H1 (cell line): ENCODE measurements around the gene PHOSPHO1. TPM values are rescaled to one million over a fixed set of nuclear protein-coding genes. Genes with fewer than 3 reads are reported as not detected.

Experiments
- CTCF ChIA-PET: fragments of 300-600 bp; sonication (Branson Sonifier 250); formaldehyde crosslinking; loops from one replicate; lab custom pipeline; 2021; ENCODE audit not compliant: partially characterized antibody; lab: Charles Lee
- POLR2A ChIA-PET: fragments of 300-600 bp; sonication (Branson Sonifier 250); formaldehyde crosslinking; loops from one replicate; lab custom pipeline; 2021; ENCODE audit warnings: inconsistent platforms; ENCODE audit not compliant: partially characterized antibody; lab: Charles Lee
- DNase-seq, 2 experiments: peaks; one replicate each; pipeline versions ENCODE4 v3.0.0 to v3.0.0-alpha.2; 2010 to 2022; ENCODE audit warnings: low spot score in 2 of 2, low read depth in 1 of 2, mixed read lengths in 1 of 2
- FAIRE-seq: peaks from 2 replicates; lab custom pipeline; 2011; peaks lifted over from hg19 to GRCh38; lab: Jason Lieb, UNC
- H2AFZ ChIP-seq: 2 replicates; pipeline ENCODE4 v1.8.1; 2012; ENCODE audit warnings: low read length, inconsistent platforms
- H2AK5ac ChIP-seq: 2 replicates; pipeline ENCODE4 v1.6.1; 2013; ENCODE audit warnings: low read depth, low read length
- H2BK120ac ChIP-seq: replicated peaks from 2 replicates; pipeline ENCODE3; 2013; ENCODE audit warnings: low read depth, low read length, inconsistent platforms
- H2BK12ac ChIP-seq: 2 replicates; pipeline ENCODE4 v1.6.1; 2013; ENCODE audit warnings: low read depth, low read length
- H2BK15ac ChIP-seq: 2 replicates; pipeline ENCODE4 v1.6.1; 2013; ENCODE audit warnings: low read length
- H2BK20ac ChIP-seq: 2 replicates; pipeline ENCODE4 v1.6.1; 2013; ENCODE audit warnings: low read length
- H2BK5ac ChIP-seq: 2 replicates; pipeline ENCODE4 v1.6.1; 2013; ENCODE audit warnings: low read depth, low read length
- H3K14ac ChIP-seq: 2 replicates; pipeline ENCODE4 v1.6.1; 2013; ENCODE audit warnings: inconsistent platforms; ENCODE audit not compliant: insufficient read length
- H3K18ac ChIP-seq: 2 replicates; pipeline ENCODE4 v1.6.1; 2013; ENCODE audit warnings: low read length; ENCODE audit errors: extremely low read depth
- H3K23ac ChIP-seq: 2 replicates; pipeline ENCODE4 v1.6.1; 2013; ENCODE audit warnings: inconsistent platforms; ENCODE audit not compliant: insufficient read length
- H3K23me2 ChIP-seq: 2 replicates; pipeline ENCODE4 v1.6.1; 2013; ENCODE audit warnings: low read depth, low read length
- H3K27ac ChIP-seq: 2 replicates; pipeline ENCODE4 v1.6.1; 2011; ENCODE audit warnings: low read depth, low read length, inconsistent platforms
- H3K27me3 ChIP-seq, 4 experiments: replicated peaks in 1 of 4; 1 replicate in 1 of 4; 2 replicates in 3 of 4; pipeline versions ENCODE4 v1.6.1 to v1.8.1; 2011 to 2013; ENCODE audit warnings: low read length in 3 of 4, mild to moderate bottlenecking in 3 of 4, inconsistent platforms in 2 of 4, mixed read lengths in 2 of 4, moderate library complexity in 1 of 4; ENCODE audit not compliant: control insufficient read depth in 3 of 4, insufficient read depth in 3 of 4; ENCODE audit errors: extremely low read depth in 1 of 4
- H3K36me3 ChIP-seq, 4 experiments: 2 replicates each; pipeline versions ENCODE4 v1.6.1 to v1.8.1; 2011 to 2013; ENCODE audit warnings: mild to moderate bottlenecking in 4 of 4, low read length in 3 of 4, moderate library complexity in 2 of 4, control low read depth in 1 of 4, inconsistent platforms in 1 of 4; ENCODE audit not compliant: insufficient read depth in 4 of 4, control insufficient read depth in 2 of 4
- H3K4ac ChIP-seq: replicated peaks from 2 replicates; pipeline ENCODE3; 2013; ENCODE audit warnings: low read length, low read depth, mixed read lengths, inconsistent platforms; ENCODE audit not compliant: insufficient read length
- H3K4me1 ChIP-seq, 4 experiments: replicated peaks in 1 of 4; 1 replicate in 1 of 4; 2 replicates in 3 of 4; pipeline versions ENCODE4 v1.6.1 to v1.8.1; 2011 to 2013; ENCODE audit warnings: low read length in 3 of 4, inconsistent platforms in 2 of 4, mixed read lengths in 1 of 4; ENCODE audit not compliant: insufficient read depth in 4 of 4, control insufficient read depth in 3 of 4
- H3K4me2 ChIP-seq, 2 experiments: 2 replicates each; pipeline versions ENCODE4 v1.6.1 to v1.8.1; 2011 to 2013; ENCODE audit warnings: low read depth in 2 of 2, low read length in 2 of 2, control low read depth in 1 of 2, inconsistent platforms in 1 of 2, mild to moderate bottlenecking in 1 of 2; ENCODE audit not compliant: insufficient read depth in 1 of 2
- H3K4me3 ChIP-seq, 4 experiments: fragments of 200-600, 300-600 bp in 1 of 4; sonication (generic), shearing (Covaris generic), sonication (Bioruptor Twin) in 1 of 4; 2 replicates each; pipeline versions ENCODE4 v1.5.1 to v1.8.1; 2011 to 2016; ENCODE audit warnings: low read length in 4 of 4, low read depth in 3 of 4, control low read depth in 2 of 4, inconsistent platforms in 2 of 4, mild to moderate bottlenecking in 2 of 4, mixed read lengths in 1 of 4, moderate library complexity in 1 of 4; ENCODE audit not compliant: insufficient read depth in 2 of 4; ENCODE audit errors: extremely low read depth in 1 of 4
- H3K56ac ChIP-seq: replicated peaks from 2 replicates; pipeline ENCODE3; 2013; ENCODE audit warnings: low read depth, mild to moderate bottlenecking, mixed read lengths, low read length, inconsistent platforms; ENCODE audit not compliant: insufficient read length
- H3K79me1 ChIP-seq: 2 replicates; pipeline ENCODE4 v1.6.1; 2013; ENCODE audit warnings: low read depth, low read length, control low read depth
- H3K79me2 ChIP-seq, 2 experiments: 2 replicates each; pipeline versions ENCODE4 v1.6.1 to v1.8.1; 2012 to 2013; ENCODE audit warnings: low read length in 2 of 2, mild to moderate bottlenecking in 2 of 2, inconsistent platforms in 1 of 2; ENCODE audit not compliant: insufficient read depth in 2 of 2, control insufficient read depth in 1 of 2
- H3K9ac ChIP-seq, 4 experiments: replicated peaks in 1 of 4; 1 replicate in 1 of 4; 2 replicates in 3 of 4; pipeline versions ENCODE4 v1.6.1 to v1.8.1; 2011 to 2013; ENCODE audit warnings: low read depth in 3 of 4, low read length in 3 of 4, control low read depth in 2 of 4, mild to moderate bottlenecking in 2 of 4, moderate library complexity in 2 of 4, inconsistent platforms in 1 of 4; ENCODE audit errors: extremely low read depth in 1 of 4
- H3K9me3 ChIP-seq, 2 experiments: 2 replicates each; pipeline versions ENCODE4 v1.6.1 to v1.8.1; 2012 to 2013; ENCODE audit warnings: mild to moderate bottlenecking in 2 of 2, moderate library complexity in 2 of 2, control low read depth in 1 of 2, inconsistent platforms in 1 of 2, low read depth in 1 of 2, low read length in 1 of 2, mixed read lengths in 1 of 2; ENCODE audit not compliant: insufficient read depth in 2 of 2
- H4K20me1 ChIP-seq, 2 experiments: replicated peaks in 1 of 2; 2 replicates each; pipeline versions ENCODE3 to v1.8.1; 2011 to 2013; ENCODE audit warnings: inconsistent platforms in 2 of 2, low read length in 2 of 2, mild to moderate bottlenecking in 1 of 2; ENCODE audit not compliant: insufficient read depth in 2 of 2, control insufficient read depth in 1 of 2
- H4K5ac ChIP-seq: 2 replicates; pipeline ENCODE4 v1.6.1; 2013; ENCODE audit warnings: low read length, low read depth, mixed read lengths, inconsistent platforms; ENCODE audit not compliant: insufficient read length
- H4K8ac ChIP-seq: 2 replicates; pipeline ENCODE4 v1.8.0; 2013; ENCODE audit warnings: mild to moderate bottlenecking, moderate library complexity, low read length, inconsistent platforms; ENCODE audit not compliant: insufficient read depth; ENCODE audit errors: extremely low read depth
- H4K91ac ChIP-seq: replicated peaks from 2 replicates; pipeline ENCODE3; 2013; ENCODE audit warnings: low read length, mixed read lengths, inconsistent platforms; ENCODE audit not compliant: insufficient read length
- CHD1 ChIP-seq: IDR thresholded peaks from 2 replicates; pipeline ENCODE4 v1.6.1; 2012; ENCODE audit warnings: low read depth, low read length, improper control_type of control experiment
- EP300 ChIP-seq, 2 experiments: IDR thresholded peaks; 1 replicate in 1 of 2; 2 replicates in 1 of 2; pipeline ENCODE4 v1.6.1; 2011 to 2012; ENCODE audit warnings: low read depth in 2 of 2, low read length in 2 of 2, mild to moderate bottlenecking in 2 of 2, borderline replicate concordance in 1 of 2, inconsistent platforms in 1 of 2, moderate library complexity in 1 of 2
- KDM4A ChIP-seq: IDR thresholded peaks from one replicate; pipeline ENCODE4 v1.7.1; 2012; ENCODE audit warnings: low read depth, mild to moderate bottlenecking, moderate library complexity, low read length, inconsistent platforms; ENCODE audit not compliant: severe bottlenecking
- MAFK ChIP-seq: IDR thresholded peaks from 2 replicates; pipeline ENCODE4 v1.6.1; 2012; ENCODE audit warnings: low read depth, mild to moderate bottlenecking, improper control_type of control experiment, low read length
- NRF1 ChIP-seq: IDR thresholded peaks from 2 replicates; pipeline ENCODE4 v1.6.1; 2011; ENCODE audit warnings: mild to moderate bottlenecking, low read depth, low read length, improper control_type of control experiment
- RFX5 ChIP-seq: IDR thresholded peaks from 2 replicates; pipeline ENCODE4 v1.6.1; 2011; ENCODE audit warnings: low read depth, low read length, improper control_type of control experiment, borderline replicate concordance
- SAP30 ChIP-seq: fragments of 300-600 bp; sonication (generic); IDR thresholded peaks from 2 replicates; pipeline ENCODE4 v1.7.1; 2012; ENCODE audit warnings: low read length, moderate library complexity, mild to moderate bottlenecking, inconsistent platforms; ENCODE audit not compliant: insufficient read depth, insufficient replicate concordance
- SP4 ChIP-seq: IDR thresholded peaks from 2 replicates; pipeline ENCODE4 v1.6.1; 2012; ENCODE audit warnings: low read length, inconsistent platforms
- ZNF274 ChIP-seq: IDR thresholded peaks from 2 replicates; pipeline ENCODE4 v1.7.0; 2012; ENCODE audit warnings: low read length, borderline replicate concordance; ENCODE audit errors: extremely low read depth
- WGBS, 2 experiments: shearing (Covaris generic) in 1 of 2; methylation state at CpG; one replicate each; pipeline versions ENCODE4 v1.1.6 to v1.1.7; 2013 to 2015; ENCODE audit warnings: low lambda C conversion rate in 2 of 2, mixed read lengths in 2 of 2, inconsistent platforms in 1 of 2, low coverage in 1 of 2, missing lambda C conversion rate in 1 of 2; ENCODE audit not compliant: insufficient replicate concordance in 2 of 2, insufficient coverage in 1 of 2, insufficient read length in 1 of 2; ENCODE audit errors: extremely low coverage in 1 of 2, missing lambda C conversion rate in 1 of 2; 5-methylcytosine and 5-hydroxymethylcytosine counted together
- polyA plus RNA-seq, 7 experiments: library from polyadenylated mRNA; depleted of rRNA in 3 of 7; stranded (reverse) in 5 of 7; unstranded in 2 of 7; fragments of >200 nt in 5 of 7; fragments of 200-250 nt in 2 of 7; gene quantifications; 1 replicate in 5 of 7; 2 replicates in 1 of 7; 4 replicates in 1 of 7; pipeline versions ENCODE4 v1.2.1 to v1.2.3, GENCODE V29; 2011 to 2013; ENCODE audit warnings: missing spikeins in 2 of 7, mixed read lengths in 2 of 7
- total RNA-seq: library from RNA; stranded (reverse); fragmentation: NEBNext Ultra II Directional; extraction: Animal tissue kit (Norgen Biotek cat#: 25700); gene quantifications from 2 replicates; pipeline ENCODE4 v1.2.1, GENCODE V29; 2021
- TF ChIP-seq, protein P1 (sequence below), 3 experiments: IDR thresholded peaks; 1 replicate in 2 of 3; 2 replicates in 1 of 3; pipeline versions ENCODE4 v1.5.1 to v1.6.1; 2011; ENCODE audit warnings: low read length in 3 of 3, mild to moderate bottlenecking in 3 of 3, inconsistent platforms in 2 of 3, low read depth in 1 of 3, moderate library complexity in 1 of 3; ENCODE audit not compliant: insufficient read depth in 1 of 3; ENCODE audit errors: control extremely low read depth in 1 of 3
- TF ChIP-seq, protein P2 (sequence below): IDR thresholded peaks from 2 replicates; pipeline ENCODE4 v1.6.1; 2011; ENCODE audit warnings: low read depth, mild to moderate bottlenecking, low read length; ENCODE audit not compliant: insufficient read depth

Gene PHOSPHO1
- total and polyA plus RNA-seq, 2 of the 8 experiments (the other 6 are each of a cell fraction or from before 2014, with no cell fraction given), result 0.34 to 0.45 TPM

DNA sequence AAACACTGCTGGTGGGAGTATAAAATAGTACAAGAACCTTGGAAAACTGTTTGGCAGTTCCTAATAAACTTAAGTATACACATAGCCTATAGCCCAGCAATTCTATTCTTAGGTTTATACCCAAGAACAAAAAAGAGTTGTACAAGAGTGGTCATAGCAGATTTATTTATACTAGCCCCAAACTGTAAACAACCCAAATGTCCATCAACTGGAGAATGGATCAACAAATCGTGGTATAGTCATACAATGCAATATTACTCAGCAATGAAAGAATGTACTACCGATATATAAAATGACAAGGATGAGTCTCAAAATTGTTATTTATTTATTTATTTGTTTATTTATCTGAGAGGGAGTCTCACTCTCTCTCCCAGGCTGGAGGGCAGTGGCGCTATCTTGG is 43.3 kb downstream of the PHOSPHO1 start:
- no peaks in the 10 kb centered on the region for H3K79me1 ChIP-seq
- no peak overlapping the region for H2BK5ac ChIP-seq
- H3K23ac ChIP-seq, result no peak overlapping the region
- FAIRE-seq (no peak), DNase-seq (no peak)
- H3K14ac ChIP-seq, result no peak overlapping the region
- ChIA-PET POLR2A (no interaction called here), CTCF (interaction anchor here (0.6 kb wide), 1 partner anchor 42 kb away, joined by 3 read pairs; no protein-coding TSS in a partner anchor)
- no peak overlapping the region for H3K27ac ChIP-seq
- peaks cover 4% of the 10 kb centered on the region; the same call in 1 of the 2 replicates for H3K23me2 ChIP-seq
- no peaks in the 10 kb centered on the region for H4K20me1 ChIP-seq
- H2AK5ac ChIP-seq, result no peak overlapping the region
- H2BK12ac ChIP-seq, result no peak overlapping the region
- WGBS, 2 experiments, result 91% methylated on average over 3 of the region's 3 CpGs; no CpG with 5 or more reads in 1 of the 2 experiments
- H3K27me3 ChIP-seq, result no peaks in the 10 kb centered on the region
- H3K4me2 ChIP-seq, result no peak overlapping the region
- H3K79me2 ChIP-seq, result no peaks in the 10 kb centered on the region
- no peaks in the 10 kb centered on the region for H3K36me3 ChIP-seq
- H2AFZ ChIP-seq, result no peak overlapping the region
- H4K5ac ChIP-seq, result no peak overlapping the region
- H3K4ac ChIP-seq, result no peak overlapping the region
- H2BK20ac ChIP-seq, result no peak overlapping the region
- H3K18ac ChIP-seq, result no peak overlapping the region
- no peak overlapping the region for H3K56ac ChIP-seq
- no peak overlapping the region for H4K8ac ChIP-seq
- H2BK15ac ChIP-seq, result no peak overlapping the region
- no peak overlapping the region for H3K9ac ChIP-seq
- H3K4me1 ChIP-seq, result no peaks in the 10 kb centered on the region
- peaks cover 0 to 7% of the 10 kb centered on the region in 2 experiments; a peak in 2 of 4 replicates for H3K9me3 ChIP-seq
- no peak overlapping the region for H2BK120ac ChIP-seq
- no peak overlapping the region for H3K4me3 ChIP-seq
- H4K91ac ChIP-seq, result no peak overlapping the region
- TF ChIP-seq, protein P1, sequence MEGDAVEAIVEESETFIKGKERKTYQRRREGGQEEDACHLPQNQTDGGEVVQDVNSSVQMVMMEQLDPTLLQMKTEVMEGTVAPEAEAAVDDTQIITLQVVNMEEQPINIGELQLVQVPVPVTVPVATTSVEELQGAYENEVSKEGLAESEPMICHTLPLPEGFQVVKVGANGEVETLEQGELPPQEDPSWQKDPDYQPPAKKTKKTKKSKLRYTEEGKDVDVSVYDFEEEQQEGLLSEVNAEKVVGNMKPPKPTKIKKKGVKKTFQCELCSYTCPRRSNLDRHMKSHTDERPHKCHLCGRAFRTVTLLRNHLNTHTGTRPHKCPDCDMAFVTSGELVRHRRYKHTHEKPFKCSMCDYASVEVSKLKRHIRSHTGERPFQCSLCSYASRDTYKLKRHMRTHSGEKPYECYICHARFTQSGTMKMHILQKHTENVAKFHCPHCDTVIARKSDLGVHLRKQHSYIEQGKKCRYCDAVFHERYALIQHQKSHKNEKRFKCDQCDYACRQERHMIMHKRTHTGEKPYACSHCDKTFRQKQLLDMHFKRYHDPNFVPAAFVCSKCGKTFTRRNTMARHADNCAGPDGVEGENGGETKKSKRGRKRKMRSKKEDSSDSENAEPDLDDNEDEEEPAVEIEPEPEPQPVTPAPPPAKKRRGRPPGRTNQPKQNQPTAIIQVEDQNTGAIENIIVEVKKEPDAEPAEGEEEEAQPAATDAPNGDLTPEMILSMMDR (IDR thresholded peaks at IDR 0.05; ENCODE audit: control extremely low read depth in 1 of 3, insufficient read depth in 1 of 3, low read depth in 1 of 3, low read length in 3 of 3), result no peak
- TF ChIP-seq CHD1, result no peak
- TF ChIP-seq ZNF274, result no peak
- TF ChIP-seq MAFK, result no peak
- TF ChIP-seq, protein P2, sequence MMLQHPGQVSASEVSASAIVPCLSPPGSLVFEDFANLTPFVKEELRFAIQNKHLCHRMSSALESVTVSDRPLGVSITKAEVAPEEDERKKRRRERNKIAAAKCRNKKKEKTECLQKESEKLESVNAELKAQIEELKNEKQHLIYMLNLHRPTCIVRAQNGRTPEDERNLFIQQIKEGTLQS, result no peak
- TF ChIP-seq SP4, result no peak
- no peak for TF ChIP-seq NRF1
- TF ChIP-seq EP300 (IDR thresholded peaks at IDR 0.05; ENCODE audit: borderline replicate concordance in 1 of 2, low read depth in 2 of 2, low read length in 2 of 2), result no peak
- no peak for TF ChIP-seq KDM4A
- TF ChIP-seq RFX5, result no peak
- TF ChIP-seq SAP30, result no peak
